ENCODE measurements around the gene DTX4.

Gene DTX4

DNA sequence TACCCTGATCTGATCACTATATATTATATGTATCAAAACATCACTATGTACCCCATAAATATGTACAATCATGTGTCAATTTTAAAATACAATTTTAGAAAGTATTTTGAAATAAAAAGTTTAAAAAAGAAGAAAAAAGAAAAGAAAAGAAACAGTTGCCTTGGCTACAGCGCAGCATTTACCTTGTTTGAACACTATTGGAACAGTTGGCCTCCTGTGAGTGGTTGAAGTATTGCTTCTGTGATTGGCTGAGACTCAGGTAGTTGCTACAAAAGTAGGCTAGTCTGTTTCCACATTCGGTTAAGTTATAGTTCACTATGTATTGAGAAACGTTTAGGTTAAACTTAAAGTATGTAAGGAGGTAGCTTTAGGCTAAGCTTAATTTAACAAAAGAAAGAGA lies 7.9 kb upstream of the DTX4 start:
- peaks cover 3% of the 10 kb centered on the region for H3K27me3 ChIP-seq (ENCODE audit: insufficient read depth, low read length, poor library complexity)
- H3K4me3 ChIP-seq (ENCODE audit: low read depth in 1 of 2, low read length in 2 of 2) = no peak overlapping the region
- no peak for TF ChIP-seq CTCF (IDR thresholded peaks at IDR 0.05; ENCODE audit: borderline replicate concordance, extremely low read depth, low read length, poor library complexity, severe bottlenecking)
- TF ChIP-seq EZH2 (IDR thresholded peaks at IDR 0.05; ENCODE audit: borderline replicate concordance, low read depth, low read length, severe bottlenecking) = no peak
- H3K4me2 ChIP-seq (ENCODE audit: insufficient read depth, low read length) = no peak overlapping the region
- H3K36me3 ChIP-seq (ENCODE audit: insufficient read depth, low read length) = no peaks in the 10 kb centered on the region
- no peaks in the 10 kb centered on the region for H3K9me3 ChIP-seq (ENCODE audit: insufficient read depth, low read length, severe bottlenecking)
- H3K27ac ChIP-seq (ENCODE audit: low read length) = no peak overlapping the region
- no peak overlapping the region for H2AFZ ChIP-seq (ENCODE audit: low read depth, low read length)
- DNase-seq (no peak), ATAC-seq (ENCODE audit: insufficient read depth, low read depth) (no peak)
- no peak overlapping the region for H3K9ac ChIP-seq (ENCODE audit: low read depth, low read length)
- no peaks in the 10 kb centered on the region for H3K4me1 ChIP-seq (ENCODE audit: insufficient read depth, low read length)
- no peaks in the 10 kb centered on the region for H4K20me1 ChIP-seq (ENCODE audit: insufficient read depth, low read length)
- no peaks in the 10 kb centered on the region for H3K79me2 ChIP-seq (ENCODE audit: insufficient read depth, low read length)

DNA sequence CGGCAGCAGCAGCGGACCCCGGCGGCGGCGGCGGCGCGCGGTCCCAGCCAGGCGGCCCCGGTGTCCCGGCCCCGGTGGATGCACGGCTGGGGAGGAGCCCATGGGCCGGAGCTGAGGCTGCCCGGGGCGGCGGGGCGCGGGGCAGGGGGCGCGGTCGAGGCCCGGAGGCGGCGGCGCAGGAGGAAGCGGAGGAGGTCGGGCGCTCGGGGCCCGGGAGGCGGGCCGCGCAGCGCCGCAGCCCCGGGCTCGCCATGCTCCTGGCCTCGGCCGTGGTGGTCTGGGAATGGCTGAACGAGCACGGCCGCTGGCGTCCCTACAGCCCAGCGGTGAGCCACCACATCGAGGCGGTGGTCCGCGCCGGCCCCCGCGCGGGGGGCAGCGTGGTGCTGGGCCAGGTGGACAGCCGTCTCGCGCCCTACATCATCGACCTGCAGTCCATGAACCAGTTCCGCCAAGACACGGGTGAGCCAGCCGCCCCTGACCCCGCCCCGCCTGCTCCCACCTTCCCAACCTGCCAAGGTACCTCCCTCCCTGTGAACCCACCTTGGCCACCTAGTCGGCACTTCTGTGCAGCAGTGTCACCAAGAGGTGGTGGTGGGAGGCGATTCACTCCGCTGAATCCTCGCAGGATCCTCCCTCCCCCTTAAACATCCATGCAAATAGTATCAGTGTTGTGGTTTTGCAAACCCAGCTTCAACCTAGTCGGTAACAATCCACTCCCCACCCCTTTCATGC lies 580 bp downstream of the DTX4 start:
- Histone ChIP-seq H3K4me1 (ENCODE audit: insufficient read depth, low read length) (peaks cover 18% of the 10 kb centered on the region), H3K27me3 (ENCODE audit: insufficient read depth, low read length, poor library complexity) (peaks cover 3% of the 10 kb centered on the region), H3K27ac (ENCODE audit: low read length) (no peak overlapping the region), H3K9ac (ENCODE audit: low read depth, low read length) (peak overlapping the region; percentile 60), H3K4me2 (ENCODE audit: insufficient read depth, low read length) (peak overlapping the region; percentile 83), H3K79me2 (ENCODE audit: insufficient read depth, low read length) (no peaks in the 10 kb centered on the region), H3K36me3 (ENCODE audit: insufficient read depth, low read length) (no peaks in the 10 kb centered on the region), H3K4me3 (ENCODE audit: low read depth in 1 of 2, low read length in 2 of 2) (peak overlapping the region in 1 of 2 experiments; percentile 61; a peak in 3 of 4 replicates), H4K20me1 (ENCODE audit: insufficient read depth, low read length) (no peaks in the 10 kb centered on the region), H2AFZ (ENCODE audit: low read depth, low read length) (peak overlapping the region; percentile 85), H3K9me3 (ENCODE audit: insufficient read depth, low read length, severe bottlenecking) (no peaks in the 10 kb centered on the region)
- TF ChIP-seq EZH2 (IDR thresholded peaks at IDR 0.05; ENCODE audit: borderline replicate concordance, low read depth, low read length, severe bottlenecking) (no peak), CTCF (IDR thresholded peaks at IDR 0.05; ENCODE audit: borderline replicate concordance, extremely low read depth, low read length, poor library complexity, severe bottlenecking) (no peak)
- ATAC-seq (ENCODE audit: insufficient read depth, low read depth) (peak; percentile 12), DNase-seq (peak; percentile 20)

GRCh38 chr11:59173080-59173963 lies 1.4 kb downstream of the DTX4 start:
- H3K79me2 ChIP-seq (ENCODE audit: insufficient read depth, low read length) = no peaks in the 10 kb centered on the region

More at GRCh38 chr11:59173080-59173963, 1.4 kb downstream of the DTX4 start:
- Histone ChIP-seq H3K9me3 (ENCODE audit: insufficient read depth, low read length, severe bottlenecking) (no peaks in the 10 kb centered on the region), H2AFZ (ENCODE audit: low read depth, low read length) (no peak overlapping the region), H3K27ac (ENCODE audit: low read length) (no peak overlapping the region), H3K9ac (ENCODE audit: low read depth, low read length) (no peak overlapping the region), H3K36me3 (ENCODE audit: insufficient read depth, low read length) (no peaks in the 10 kb centered on the region), H3K4me2 (ENCODE audit: insufficient read depth, low read length) (peak overlapping the region; percentile 83), H4K20me1 (ENCODE audit: insufficient read depth, low read length) (no peaks in the 10 kb centered on the region), H3K4me3 (ENCODE audit: low read depth in 1 of 2, low read length in 2 of 2) (peak overlapping the region in 1 of 2 experiments; percentile 61; a peak in 1 of 4 replicates), H3K27me3 (ENCODE audit: insufficient read depth, low read length, poor library complexity) (no peaks in the 10 kb centered on the region), H3K4me1 (ENCODE audit: insufficient read depth, low read length) (peaks cover 18% of the 10 kb centered on the region)
- ATAC-seq (ENCODE audit: insufficient read depth, low read depth) (no peak), DNase-seq (no peak)
- no peak for TF ChIP-seq CTCF (IDR thresholded peaks at IDR 0.05; ENCODE audit: borderline replicate concordance, extremely low read depth, low read length, poor library complexity, severe bottlenecking)
- TF ChIP-seq EZH2 (IDR thresholded peaks at IDR 0.05; ENCODE audit: borderline replicate concordance, low read depth, low read length, severe bottlenecking) = no peak
